ENCODE results near the gene NISCH.

The NISCH gene

GRCh38 chr3:52533623-52534280, 78.3 kb downstream of the NISCH start, which contains the start of gene NT5DC2:
Gene NT5DC2 (minus strand): TSS chr3:52533857. CDS start chr3:52533737, 120 bp downstream.
- TF ChIP-seq CTCF (conservative IDR thresholded peaks at IDR 0.05; ENCODE audit: low read depth, low read length), result no peak
- peak within 1 kb of the TSS; percentile 73 for H3K4me3 ChIP-seq (ENCODE audit: low read depth, low read length)
- DNase-seq (ENCODE audit: low read depth), result peak; percentile 59

- peak; percentile 46 for DNase-seq (ENCODE audit: low read depth)
- H3K4me3 ChIP-seq (ENCODE audit: low read depth, low read length), result peak overlapping the region; percentile 73
- TF ChIP-seq CTCF (conservative IDR thresholded peaks at IDR 0.05; ENCODE audit: low read depth, low read length), result no peak
Measured at GRCh38 chr3:52534281-52535183, 79.1 kb downstream of the NISCH start.

GRCh38 chr3:52535411-52536111, 80.2 kb downstream of the NISCH start:
- DNase-seq (ENCODE audit: low read depth), result no peak
- no peak for TF ChIP-seq CTCF (conservative IDR thresholded peaks at IDR 0.05; ENCODE audit: low read depth, low read length)
- H3K4me3 ChIP-seq (ENCODE audit: low read depth, low read length), result no peak overlapping the region

- no peak for TF ChIP-seq CTCF (conservative IDR thresholded peaks at IDR 0.05; ENCODE audit: low read depth, low read length)
- peak overlapping the region; percentile 47 for H3K4me3 ChIP-seq (ENCODE audit: low read depth, low read length)
Measured at GRCh38 chr3:52536112-52536368, 80.6 kb downstream of the NISCH start.

GRCh38 chr3:52536369-52537164, 81.2 kb downstream of the NISCH start, which contains the start of gene UQCC5:
Gene UQCC5 (plus strand): TSS chr3:52536605. CDS start chr3:52536756, 151 bp downstream.
- peak within 1 kb of the TSS; percentile 90 for H3K4me3 ChIP-seq (ENCODE audit: low read depth, low read length)
- DNase-seq (ENCODE audit: low read depth), result peak; percentile 99
- no peak for TF ChIP-seq CTCF (conservative IDR thresholded peaks at IDR 0.05; ENCODE audit: low read depth, low read length)

More at GRCh38 chr3:52536112-52536368, 80.6 kb downstream of the NISCH start:
- DNase-seq (ENCODE audit: low read depth), result no peak

- TF ChIP-seq CTCF (conservative IDR thresholded peaks at IDR 0.05; ENCODE audit: low read depth, low read length), result peak; percentile 12
- DNase-seq (ENCODE audit: low read depth), result no peak
- H3K4me3 ChIP-seq (ENCODE audit: low read depth, low read length), result peak overlapping the region; percentile 90
Measured at GRCh38 chr3:52537165-52537620, 81.8 kb downstream of the NISCH start.

Measured in choroid plexus epithelial cell (primary cell).